Nephron (organoid): Measurements from ENCODE around the gene CCDC85C.

Source experiments
- H3K27ac Mint-ChIP-seq, 3 experiments: 2 replicates each; pipeline ENCODE4 v1.8.0; 2020; ENCODE audit warnings: mixed read lengths in 3 of 3, mild to moderate bottlenecking in 2 of 3, moderate library complexity in 1 of 3
- H3K27me3 Mint-ChIP-seq: 2 replicates; pipeline ENCODE4 v1.8.0; 2021; ENCODE audit warnings: low read depth, mild to moderate bottlenecking, moderate library complexity, mixed read lengths
- H3K36me3 Mint-ChIP-seq: 2 replicates; pipeline ENCODE4 v1.8.0; 2020; ENCODE audit warnings: low read depth, mixed read lengths
- H3K4me1 Mint-ChIP-seq: 2 replicates; pipeline ENCODE4 v1.8.0; 2020; ENCODE audit warnings: mixed read lengths
- H3K4me3 Mint-ChIP-seq, 3 experiments: 2 replicates each; pipeline ENCODE4 v1.8.0; 2020; ENCODE audit warnings: mild to moderate bottlenecking in 3 of 3, mixed read lengths in 3 of 3, moderate library complexity in 2 of 3
- H3K9me3 Mint-ChIP-seq: 2 replicates; pipeline ENCODE4 v1.8.0; 2020; ENCODE audit warnings: mixed read lengths
- CTCF ChIP-seq, 3 experiments: fragments of 200-600 bp; sonication (generic); IDR thresholded peaks; one replicate each; pipeline ENCODE4 v1.5.0; 2021; ENCODE audit warnings: antibody characterized with exemption in 3 of 3; ENCODE audit not compliant: unreplicated experiment in 3 of 3

CCDC85C gene

GRCh38 chr14:99540196-99541032, 63.6 kb downstream of the CCDC85C start:
- TF ChIP-seq CTCF (IDR thresholded peaks at IDR 0.05; ENCODE audit: unreplicated experiment in 3 of 3) = no peak
- Mint-ChIP-seq H3K4me3 (no peak overlapping the region), H3K4me1 (peaks cover 48% of the 10 kb centered on the region), H3K27me3 (peaks cover 8% of the 10 kb centered on the region), H3K36me3 (no peaks in the 10 kb centered on the region), H3K27ac (no peak overlapping the region), H3K9me3 (no peaks in the 10 kb centered on the region)

- H3K27me3 Mint-ChIP-seq = peaks cover 4% of the 10 kb centered on the region
- no peaks in the 10 kb centered on the region for H3K36me3 Mint-ChIP-seq
- H3K27ac Mint-ChIP-seq = no peak overlapping the region
- H3K4me1 Mint-ChIP-seq = peaks cover 38% of the 10 kb centered on the region
- H3K4me3 Mint-ChIP-seq = no peak overlapping the region
- no peak for TF ChIP-seq CTCF (IDR thresholded peaks at IDR 0.05; ENCODE audit: unreplicated experiment in 3 of 3)
- no peaks in the 10 kb centered on the region for H3K9me3 Mint-ChIP-seq
Observed at GRCh38 chr14:99539491-99539890, 64.5 kb downstream of the CCDC85C start.

DNA sequence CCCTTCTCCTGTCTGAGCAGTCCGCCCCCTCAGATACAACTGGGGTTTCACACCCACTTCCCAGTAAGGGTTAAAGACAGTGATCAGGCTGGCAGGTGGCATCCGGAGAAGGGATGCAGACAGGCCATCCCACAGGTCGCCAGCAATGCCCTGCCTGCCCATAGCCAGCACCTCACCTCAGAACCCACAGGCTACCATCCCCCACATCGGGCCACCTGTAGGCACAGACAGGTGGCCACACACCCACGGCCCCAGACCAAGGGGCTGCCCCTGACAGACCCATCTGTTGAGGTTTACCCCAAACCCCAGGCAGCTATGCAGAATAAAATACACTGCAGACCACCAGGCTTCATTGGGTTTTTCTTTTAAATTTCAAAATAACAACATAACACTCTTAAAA, 65.3 kb downstream of the CCDC85C start:
- Mint-ChIP-seq H3K36me3 (no peaks in the 10 kb centered on the region), H3K27ac (no peak overlapping the region), H3K4me3 (no peak overlapping the region), H3K9me3 (no peaks in the 10 kb centered on the region), H3K27me3 (peaks cover 4% of the 10 kb centered on the region), H3K4me1 (peaks cover 32% of the 10 kb centered on the region)
- TF ChIP-seq CTCF (IDR thresholded peaks at IDR 0.05; ENCODE audit: unreplicated experiment in 3 of 3) = no peak

- Mint-ChIP-seq H3K36me3 (no peaks in the 10 kb centered on the region), H3K27ac (peak overlapping the region in 2 of 3 experiments; percentile 16 to 47), H3K4me3 (no peak overlapping the region), H3K27me3 (peaks cover 4% of the 10 kb centered on the region), H3K9me3 (no peaks in the 10 kb centered on the region), H3K4me1 (peaks cover 29% of the 10 kb centered on the region)
- peak in 1 of 3 experiments; percentile 17 for TF ChIP-seq CTCF (IDR thresholded peaks at IDR 0.05; ENCODE audit: unreplicated experiment in 3 of 3)
Observed at GRCh38 chr14:99538275-99538674, 65.7 kb downstream of the CCDC85C start.

DNA sequence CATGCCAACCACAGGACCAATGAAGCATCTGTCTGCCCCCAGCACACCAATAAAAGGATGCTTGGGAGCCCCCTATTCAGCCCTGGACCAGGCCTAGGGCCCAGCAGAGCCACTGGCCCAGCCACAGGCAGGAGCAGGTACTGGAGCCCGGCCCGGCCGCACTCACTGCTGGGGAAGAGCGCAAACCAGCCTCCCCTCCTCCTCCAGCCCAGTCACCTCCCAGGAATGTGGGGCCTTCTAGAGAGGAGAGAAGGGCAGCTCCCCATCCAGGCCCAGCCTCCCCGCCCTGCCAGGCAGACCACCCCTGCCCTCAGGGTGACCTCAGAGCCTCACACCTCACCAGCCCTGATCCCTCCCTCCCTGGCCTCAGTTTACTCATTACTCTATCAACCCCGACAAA, 66.6 kb downstream of the CCDC85C start:
- H3K4me3 Mint-ChIP-seq = no peak overlapping the region

More for the DNA sequence above, 66.6 kb downstream of the CCDC85C start:
- peaks cover 24% of the 10 kb centered on the region for H3K4me1 Mint-ChIP-seq
- H3K27me3 Mint-ChIP-seq = peaks cover 4% of the 10 kb centered on the region
- no peak for TF ChIP-seq CTCF (IDR thresholded peaks at IDR 0.05; ENCODE audit: unreplicated experiment in 3 of 3)
- H3K9me3 Mint-ChIP-seq = no peaks in the 10 kb centered on the region
- peak overlapping the region in 2 of 3 experiments; percentile 35 to 47 for H3K27ac Mint-ChIP-seq
- H3K36me3 Mint-ChIP-seq = no peaks in the 10 kb centered on the region
